GM20000 (cell line): ENCODE results near the gene CNR1.

Source experiments
- DNase-seq: peaks from one replicate; pipeline ENCODE4 v3.0.0; 2012; ENCODE audit warnings: low spot score
- TF ChIP-seq, protein P1 (sequence below): IDR thresholded peaks from 2 replicates; pipeline ENCODE4 v1.5.1; 2012; ENCODE audit warnings: mild to moderate bottlenecking, control low read depth; ENCODE audit errors: extremely low read depth, missing control alignments

CNR1 gene

DNA sequence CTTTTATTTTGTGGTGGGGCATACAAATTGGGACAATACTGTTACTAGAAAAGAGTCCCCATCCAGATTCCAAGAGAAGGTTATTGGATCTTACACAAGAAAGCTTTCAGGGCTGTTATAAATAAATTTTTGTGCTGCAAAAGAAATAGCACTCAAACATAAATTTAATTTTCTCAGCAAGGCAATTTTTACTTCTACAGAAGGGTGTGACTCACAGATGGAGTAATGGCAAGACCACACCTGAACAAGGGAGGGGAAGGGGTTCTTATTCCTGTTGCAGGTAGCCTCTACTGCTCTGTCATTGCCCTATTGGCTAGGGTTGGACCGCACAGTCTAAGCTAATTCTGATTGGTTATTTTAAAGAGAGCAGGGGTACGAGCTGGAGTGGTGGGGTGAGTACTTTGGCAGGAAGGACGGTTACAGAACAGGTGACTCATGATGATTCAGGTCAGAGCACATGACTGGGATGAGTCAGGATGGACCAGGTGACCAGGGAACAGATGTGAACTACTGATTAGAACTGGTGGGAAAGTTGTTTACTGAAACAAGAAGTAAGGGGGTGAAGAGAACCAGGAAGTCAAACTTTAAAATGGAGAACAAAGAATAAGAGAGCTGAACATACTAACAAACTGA, 41.1 kb downstream of the CNR1 start:
- TF ChIP-seq, protein P1, sequence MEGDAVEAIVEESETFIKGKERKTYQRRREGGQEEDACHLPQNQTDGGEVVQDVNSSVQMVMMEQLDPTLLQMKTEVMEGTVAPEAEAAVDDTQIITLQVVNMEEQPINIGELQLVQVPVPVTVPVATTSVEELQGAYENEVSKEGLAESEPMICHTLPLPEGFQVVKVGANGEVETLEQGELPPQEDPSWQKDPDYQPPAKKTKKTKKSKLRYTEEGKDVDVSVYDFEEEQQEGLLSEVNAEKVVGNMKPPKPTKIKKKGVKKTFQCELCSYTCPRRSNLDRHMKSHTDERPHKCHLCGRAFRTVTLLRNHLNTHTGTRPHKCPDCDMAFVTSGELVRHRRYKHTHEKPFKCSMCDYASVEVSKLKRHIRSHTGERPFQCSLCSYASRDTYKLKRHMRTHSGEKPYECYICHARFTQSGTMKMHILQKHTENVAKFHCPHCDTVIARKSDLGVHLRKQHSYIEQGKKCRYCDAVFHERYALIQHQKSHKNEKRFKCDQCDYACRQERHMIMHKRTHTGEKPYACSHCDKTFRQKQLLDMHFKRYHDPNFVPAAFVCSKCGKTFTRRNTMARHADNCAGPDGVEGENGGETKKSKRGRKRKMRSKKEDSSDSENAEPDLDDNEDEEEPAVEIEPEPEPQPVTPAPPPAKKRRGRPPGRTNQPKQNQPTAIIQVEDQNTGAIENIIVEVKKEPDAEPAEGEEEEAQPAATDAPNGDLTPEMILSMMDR, result no peak
- DNase-seq, result no peak

DNA sequence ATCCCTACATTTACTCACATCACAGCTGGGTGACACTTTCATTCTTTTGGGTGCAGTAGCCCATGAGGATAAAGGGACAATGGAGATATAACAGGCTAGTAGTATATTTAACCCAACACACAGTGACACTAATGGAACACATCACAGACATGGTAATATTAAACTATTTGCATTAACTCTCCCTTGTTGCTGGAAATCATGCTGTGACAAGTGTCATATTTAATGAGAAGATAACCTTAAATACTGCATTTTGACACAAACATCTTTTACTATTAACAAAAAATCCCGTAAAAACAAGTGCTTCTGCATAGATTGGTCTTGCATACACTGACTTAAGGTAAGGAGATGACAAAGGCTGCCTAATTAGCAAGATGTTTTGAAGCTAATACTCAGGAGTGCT, 45.5 kb downstream of the CNR1 start:
- TF ChIP-seq, protein P1, result no peak

DNA sequence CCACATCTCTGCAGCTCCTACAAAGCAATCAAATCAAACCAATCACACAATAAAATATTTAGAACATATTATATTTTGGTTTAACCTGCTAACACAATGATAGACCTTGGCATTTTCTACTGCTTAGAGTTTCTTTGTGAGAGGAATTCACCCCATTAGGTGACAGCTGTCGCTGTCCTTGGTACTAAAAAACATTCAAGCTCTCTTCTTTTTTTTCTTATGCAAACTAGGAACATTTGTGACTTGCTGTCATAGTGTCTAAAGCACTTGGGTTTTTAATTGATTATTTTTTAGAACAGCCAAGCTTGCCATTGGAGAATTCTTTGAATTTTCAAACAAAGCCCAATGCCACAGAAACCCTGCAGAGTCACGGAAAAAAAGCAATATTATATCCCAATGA, 46.4 kb downstream of the CNR1 start:
- TF ChIP-seq, protein P1, result no peak
- DNase-seq, result peak; percentile 16

More for the DNA sequence above, 45.5 kb downstream of the CNR1 start:
- DNase-seq, result no peak

DNA sequence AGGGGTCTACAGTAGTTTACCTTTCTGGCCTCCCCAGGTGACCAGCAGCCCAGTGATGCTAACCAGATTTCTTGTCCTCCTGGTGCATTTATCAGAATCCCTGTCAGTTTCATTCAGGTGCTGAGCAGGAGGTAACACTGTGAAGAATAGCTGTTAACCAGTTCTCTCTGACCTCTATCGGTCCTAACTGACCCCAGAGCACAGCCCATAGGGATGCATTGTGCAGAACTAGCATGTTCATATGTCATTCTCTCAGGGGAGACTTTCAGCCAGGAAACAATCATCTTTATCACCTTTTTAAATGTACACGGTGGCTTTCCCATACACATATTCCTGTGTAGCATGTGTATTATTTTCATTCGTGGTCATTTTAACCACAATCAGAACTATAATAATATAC, 49.9 kb downstream of the CNR1 start:
- TF ChIP-seq, protein P1, result no peak
- no peak for DNase-seq

DNA sequence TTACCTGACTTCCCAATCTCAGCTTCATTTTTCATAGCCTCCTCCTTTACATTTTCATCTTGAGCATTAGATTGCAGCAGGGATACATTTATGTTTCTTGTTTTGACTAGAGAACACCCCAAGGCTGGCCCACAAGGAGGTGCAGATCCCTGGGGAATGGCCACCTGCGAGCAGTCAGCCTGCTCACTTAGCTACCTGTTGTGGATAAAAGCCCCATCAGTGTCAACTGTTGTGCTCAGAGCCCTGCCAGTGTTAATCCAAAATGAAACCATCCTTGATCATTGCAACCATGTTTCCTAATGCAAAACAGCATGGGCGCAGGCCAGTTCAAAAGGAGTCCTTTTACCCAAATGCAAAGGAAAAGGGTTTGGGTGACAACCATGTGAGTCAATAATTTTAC, 50.8 kb downstream of the CNR1 start:
- TF ChIP-seq, protein P1, result no peak
- no peak for DNase-seq

DNA sequence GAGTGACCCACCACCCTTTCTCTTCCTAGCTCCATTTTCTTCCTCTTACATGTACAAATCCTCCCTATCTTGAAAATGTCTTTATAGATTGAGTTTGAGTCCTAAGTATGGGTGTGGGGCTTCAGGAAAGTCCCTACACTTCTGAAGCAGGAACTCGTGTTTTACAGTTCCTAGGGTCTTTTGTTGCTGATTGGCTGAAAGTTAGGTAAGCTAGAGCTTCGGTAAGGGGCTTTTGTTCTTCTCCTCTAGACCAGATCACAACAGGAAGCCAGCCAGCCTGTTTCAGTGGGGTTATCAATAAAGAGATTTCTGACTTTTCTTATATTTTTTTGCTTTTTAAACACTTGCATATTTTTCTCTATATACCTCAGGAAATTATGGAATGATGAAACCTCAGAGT, 51.3 kb downstream of the CNR1 start:
- TF ChIP-seq, protein P1, result no peak
- DNase-seq, result peak; percentile 11

DNA sequence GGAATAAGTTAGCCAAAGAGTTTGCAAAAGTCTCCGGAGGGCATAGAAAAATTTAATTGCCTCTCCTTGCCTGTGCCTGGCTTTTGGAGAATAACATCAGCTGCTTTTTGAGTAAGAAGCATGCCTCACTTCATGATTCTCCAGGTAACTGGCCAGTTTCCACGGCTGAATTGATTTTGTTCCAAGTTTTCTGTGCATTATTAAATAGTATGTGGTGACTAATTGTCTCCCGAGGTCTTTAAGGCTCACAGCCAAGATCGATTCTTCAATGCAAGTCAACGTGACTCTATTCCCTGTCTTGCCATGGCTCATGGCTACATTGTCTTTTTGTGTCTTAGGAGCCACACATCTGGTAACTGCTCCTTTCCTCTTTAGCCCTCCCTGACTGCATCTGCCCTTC, 54.2 kb downstream of the CNR1 start:
- TF ChIP-seq, protein P1, result no peak
- DNase-seq, result no peak
